GM23248 (cell line): ENCODE results near the gene DRC1. TPM values are rescaled to one million over a fixed set of nuclear protein-coding genes. Genes with fewer than 3 reads are reported as not detected.

Source experiments
- DNase-seq: peaks from one replicate; pipeline ENCODE4 v3.0.0-alpha.2; 2015
- H2AFZ ChIP-seq: fragments of 200-600 bp; sonication (generic); 2 replicates; pipeline ENCODE4 v1.6.1; 2016; ENCODE audit warnings: antibody characterized with exemption
- H3F3A ChIP-seq: fragments of 200-600 bp; sonication (generic); 2 replicates; pipeline ENCODE4 v1.6.1; 2016; ENCODE audit warnings: mild to moderate bottlenecking, antibody characterized with exemption, mixed run types; ENCODE audit not compliant: insufficient read depth
- H3K27ac ChIP-seq: fragments of 200-600 bp; sonication (generic); 2 replicates; pipeline ENCODE4 v1.5.1; 2016; ENCODE audit warnings: mild to moderate bottlenecking
- H3K27me3 ChIP-seq: fragments of 200-600 bp; sonication (generic); replicated peaks from 2 replicates; pipeline ENCODE4 v1.6.1; 2016; ENCODE audit warnings: mild to moderate bottlenecking; ENCODE audit not compliant: insufficient read depth
- H3K36me3 ChIP-seq: fragments of 200-600 bp; sonication (generic); 2 replicates; pipeline ENCODE4 v1.6.1; 2016; ENCODE audit warnings: low read depth, mild to moderate bottlenecking
- H3K4me1 ChIP-seq: fragments of 200-600 bp; sonication (generic); 2 replicates; pipeline ENCODE4 v1.6.1; 2016; ENCODE audit warnings: mild to moderate bottlenecking; ENCODE audit not compliant: insufficient read depth
- H3K4me2 ChIP-seq: fragments of 200-600 bp; sonication (generic); one replicate; pipeline ENCODE4 v1.6.1; 2016; ENCODE audit warnings: mild to moderate bottlenecking; ENCODE audit not compliant: unreplicated experiment
- H3K4me3 ChIP-seq: fragments of 200-600 bp; sonication (generic); 2 replicates; pipeline ENCODE4 v1.5.1; 2016; ENCODE audit warnings: mild to moderate bottlenecking
- H3K79me2 ChIP-seq: fragments of 200-600 bp; sonication (generic); 2 replicates; pipeline ENCODE4 v1.6.1; 2016; ENCODE audit warnings: mild to moderate bottlenecking; ENCODE audit not compliant: insufficient read depth
- H3K9ac ChIP-seq: fragments of 200-600 bp; sonication (generic); 2 replicates; pipeline ENCODE4 v1.6.1; 2016; ENCODE audit warnings: mild to moderate bottlenecking
- H3K9me2 ChIP-seq: fragments of 200-600 bp; sonication (generic); 2 replicates; pipeline ENCODE4 v1.6.1; 2016; ENCODE audit warnings: mixed run types, mild to moderate bottlenecking, moderate library complexity; ENCODE audit not compliant: insufficient read depth
- H3K9me3 ChIP-seq: fragments of 200-600 bp; sonication (generic); one replicate; pipeline ENCODE4 v1.6.1; 2017; ENCODE audit warnings: low read depth
- H4K20me1 ChIP-seq: fragments of 200-600 bp; sonication (generic); 2 replicates; pipeline ENCODE4 v1.6.0; 2016; ENCODE audit not compliant: insufficient read depth
- EZH2 ChIP-seq: fragments of 200-600 bp; sonication (generic); IDR thresholded peaks from 2 replicates; pipeline ENCODE4 v1.6.1; 2018; ENCODE audit warnings: antibody characterized with exemption, mild to moderate bottlenecking; ENCODE audit not compliant: insufficient read depth, poor library complexity, severe bottlenecking
- EZH2phosphoT487 ChIP-seq: fragments of 200-600 bp; sonication (generic); IDR thresholded peaks from 2 replicates; pipeline ENCODE4 v1.6.1; 2018; ENCODE audit warnings: antibody characterized with exemption, moderate library complexity, mild to moderate bottlenecking, low read depth; ENCODE audit not compliant: insufficient read depth
- WGBS, 2 experiments: methylation state at CpG; one replicate each; pipeline ENCODE4 v1.1.6; 2015 to 2017; ENCODE audit warnings: low lambda C conversion rate in 2 of 2, low coverage in 1 of 2; ENCODE audit errors: missing lambda C conversion rate in 2 of 2; 5-methylcytosine and 5-hydroxymethylcytosine counted together
- in situ Hi-C: fragments of 300-500 bp; cut with MboI; formaldehyde crosslinking; loops from 2 replicates; pipeline ENCODE4 v1.15.0; 2020
- polyA plus RNA-seq: library from polyadenylated mRNA; unstranded; fragments of >200 nt; fragmentation: Nextera tagmentation; extraction: Ambion mirVana; gene quantifications from 2 replicates; pipeline ENCODE4 v1.2.1, GENCODE V29; 2016
- total RNA-seq: library from RNA; depleted of rRNA; stranded (reverse); fragments of >200 nt; shearing (Covaris generic); gene quantifications from 2 replicates; pipeline ENCODE4 v1.2.3, GENCODE V29; 2014

The DRC1 gene
- total and polyA plus RNA-seq, 2 experiments from 2014 or later = not detected

DNA sequence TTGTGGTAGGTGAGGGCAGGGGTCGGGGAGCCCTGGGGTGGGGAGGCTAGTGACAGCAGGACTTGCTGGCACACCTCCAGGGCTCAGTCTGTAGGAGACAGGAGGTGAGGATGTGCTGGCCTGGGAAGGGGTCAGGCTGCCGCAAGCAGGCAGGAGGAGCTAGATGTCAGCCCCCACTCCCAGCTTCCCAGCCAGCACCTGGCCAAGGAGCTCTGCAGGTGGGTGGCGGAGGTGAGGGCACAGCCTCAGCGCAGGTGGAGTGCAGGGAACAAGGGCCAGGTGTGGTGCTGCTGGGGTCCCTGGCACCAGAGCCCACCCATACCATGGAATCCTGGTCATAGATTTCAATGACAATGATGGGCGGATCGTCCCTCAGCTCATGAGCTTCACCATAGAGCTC lies 73.3 kb downstream of the DRC1 start:
- H3K4me1 ChIP-seq = peaks cover 4% of the 10 kb centered on the region; the same call in 1 of the 2 replicates
- H3F3A ChIP-seq = no peaks in the 10 kb centered on the region
- WGBS, 2 experiments = 83 to 85% methylated on average over 6 of the region's 6 CpGs

GRCh38 chr2:26475832-26476501 lies 74.2 kb downstream of the DRC1 start:
- Histone ChIP-seq H3K4me1 (peaks cover 4% of the 10 kb centered on the region; the same call in 1 of the 2 replicates), H4K20me1 (no peaks in the 10 kb centered on the region), H3K9ac (no peak overlapping the region), H3K27ac (no peak overlapping the region), H3K27me3 (no peaks in the 10 kb centered on the region), H3K36me3 (no peaks in the 10 kb centered on the region), H2AFZ (no peak overlapping the region), H3F3A (no peaks in the 10 kb centered on the region), H3K4me3 (no peak overlapping the region), H3K4me2 (no peak overlapping the region), H3K79me2 (no peaks in the 10 kb centered on the region), H3K9me2 (no peaks in the 10 kb centered on the region), H3K9me3 (no peaks in the 10 kb centered on the region)
- in situ Hi-C loops = no loop called here
- TF ChIP-seq EZH2 = no peak
- no peak for TF ChIP-seq EZH2phosphoT487
- DNase-seq = no peak
- WGBS, 2 experiments = 60 to 69% methylated on average over 15 to 21 of the region's 22 CpGs

More for the DNA sequence above, 73.3 kb downstream of the DRC1 start:
- H3K4me2 ChIP-seq = no peak overlapping the region
- no peaks in the 10 kb centered on the region for H3K9me2 ChIP-seq
- in situ Hi-C loops = no loop called here
- DNase-seq = no peak
- H3K36me3 ChIP-seq = no peaks in the 10 kb centered on the region
- no peaks in the 10 kb centered on the region for H3K9me3 ChIP-seq
- TF ChIP-seq EZH2 (no peak), EZH2phosphoT487 (no peak)
- no peak overlapping the region for H2AFZ ChIP-seq
- H3K27me3 ChIP-seq = no peaks in the 10 kb centered on the region
- no peaks in the 10 kb centered on the region for H4K20me1 ChIP-seq
- H3K9ac ChIP-seq = no peak overlapping the region
- H3K27ac ChIP-seq = no peak overlapping the region
- H3K4me3 ChIP-seq = no peak overlapping the region
- no peaks in the 10 kb centered on the region for H3K79me2 ChIP-seq

DNA sequence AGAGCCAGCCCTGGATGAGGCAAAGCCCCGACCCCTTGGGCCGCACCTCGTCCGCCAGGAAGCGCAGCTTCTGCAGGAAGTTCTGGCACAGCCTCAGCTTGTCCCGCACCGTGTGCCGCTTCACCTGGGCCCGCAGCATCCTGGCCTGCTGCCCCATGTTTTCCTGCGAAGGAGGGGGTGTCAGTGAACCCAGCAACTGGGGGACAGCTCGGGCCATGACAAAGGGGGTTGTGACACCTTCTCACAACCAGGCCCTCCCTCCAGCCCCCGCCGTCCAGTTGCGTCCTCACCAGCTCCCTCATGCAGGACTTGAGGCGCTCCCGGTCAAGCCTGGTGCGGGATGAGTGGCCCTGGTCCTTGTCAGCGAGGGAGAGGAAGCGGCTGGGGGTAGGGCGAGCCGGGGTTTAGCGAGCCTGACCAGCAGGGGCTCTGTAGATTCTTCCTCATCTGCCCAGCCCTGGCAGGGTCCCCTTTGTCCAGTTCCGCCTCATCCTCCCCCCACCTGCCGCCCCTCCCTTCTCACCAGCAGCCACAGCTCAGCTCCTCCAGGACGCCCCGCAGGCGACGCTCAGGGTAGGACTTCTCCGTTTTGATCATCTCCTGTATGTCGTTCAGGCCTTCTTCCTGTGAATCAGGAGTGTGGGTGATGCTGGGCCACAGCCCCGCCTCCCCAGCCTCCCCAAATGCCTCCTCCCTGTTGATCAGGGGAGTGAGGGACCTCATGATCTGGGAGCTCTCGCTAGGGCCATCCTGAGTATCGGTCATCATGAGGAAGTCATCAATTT lies 75.6 kb downstream of the DRC1 start:
- H3K9me2 ChIP-seq = no peaks in the 10 kb centered on the region
- peak overlapping the region; percentile 24; the same call in 1 of the 2 replicates for H3K4me3 ChIP-seq
- H3K27me3 ChIP-seq = no peaks in the 10 kb centered on the region
- TF ChIP-seq EZH2 (no peak), EZH2phosphoT487 (no peak)
- H3K79me2 ChIP-seq = no peaks in the 10 kb centered on the region
- H3K4me1 ChIP-seq = peaks cover 4% of the 10 kb centered on the region; the same call in 1 of the 2 replicates
- H3K9me3 ChIP-seq = no peaks in the 10 kb centered on the region
- in situ Hi-C loops = no loop called here
- H2AFZ ChIP-seq = peak overlapping the region; percentile 51
- H4K20me1 ChIP-seq = no peaks in the 10 kb centered on the region
- H3F3A ChIP-seq = no peaks in the 10 kb centered on the region
- 51 to 55% methylated on average over 25 to 31 of the region's 33 CpGs for whole genome bisulfite sequencing, 2 experiments
- 0 out of 2 replicates have a peak overlapping the region, but pooled peaks have one; percentile 24 for H3K27ac ChIP-seq
- DNase-seq = peak; percentile 17
- H3K4me2 ChIP-seq = peak overlapping the region; percentile 46
- H3K9ac ChIP-seq = 0 out of 2 replicates have a peak overlapping the region, but pooled peaks have one; percentile 23
- no peaks in the 10 kb centered on the region for H3K36me3 ChIP-seq

GRCh38 chr2:26477911-26478253 lies 76.2 kb downstream of the DRC1 start, which contains the start of gene OTOF:
Gene OTOF, minus strand, starts transcription at chr2:26478124.
- Histone ChIP-seq H3K36me3 (no peaks in the 10 kb centered on the region), H3F3A (no peaks in the 10 kb centered on the region), H2AFZ (peak within 1 kb of the TSS; percentile 51), H3K27ac (0 out of 2 replicates have a peak within 1 kb of the TSS, but pooled peaks have one; percentile 24), H3K9me2 (no peaks in the 10 kb centered on the region), H3K79me2 (no peaks in the 10 kb centered on the region), H3K4me3 (peak within 1 kb of the TSS; percentile 24; the same call in 1 of the 2 replicates), H3K27me3 (no peaks in the 10 kb centered on the region), H3K4me1 (peaks cover 4% of the 10 kb centered on the region; the same call in 1 of the 2 replicates), H3K9ac (0 out of 2 replicates have a peak within 1 kb of the TSS, but pooled peaks have one; percentile 23), H3K4me2 (peak within 1 kb of the TSS; percentile 46), H3K9me3 (no peaks in the 10 kb centered on the region), H4K20me1 (no peaks in the 10 kb centered on the region)
- TF ChIP-seq EZH2 (no peak), EZH2phosphoT487 (no peak)
- DNase-seq = peak; percentile 91
- whole genome bisulfite sequencing, 2 experiments = 0 to 4% methylated on average over 3 of the region's 3 CpGs
- in situ Hi-C loops = no loop called here
